BE2C (cell line): ENCODE data around the gene GPR132.
A peak's percentile ranks its signal among the peaks of the same experiment; 100 is the strongest.

Experiments
- DNase-seq: peaks from one replicate; pipeline ENCODE4 v3.0.0-alpha.2; 2020
- H3K27me3 ChIP-seq: fragments of 250-450 bp; sonication (Bioruptor Pico); 2 replicates; pipeline ENCODE4 v1.5.1; 2020; ENCODE audit warnings: mild to moderate bottlenecking
- H3K36me3 ChIP-seq: fragments of 250-450 bp; sonication (Bioruptor Pico); 2 replicates; pipeline ENCODE4 v1.5.1; 2020; ENCODE audit warnings: mild to moderate bottlenecking
- H3K4me1 ChIP-seq: fragments of 250-450 bp; sonication (Bioruptor Pico); 2 replicates; pipeline ENCODE4 v1.5.1; 2020
- H3K4me3 ChIP-seq: 2 replicates; pipeline ENCODE4 v1.5.1; 2011; ENCODE audit warnings: low read depth, low read length
- H3K9me3 ChIP-seq: fragments of 250-450 bp; sonication (Bioruptor Pico); 2 replicates; pipeline ENCODE4 v1.5.1; 2020
- TF ChIP-seq, protein P1 (sequence below): IDR thresholded peaks from 2 replicates; pipeline ENCODE4 v1.5.1; 2012; ENCODE audit warnings: mild to moderate bottlenecking, low read depth, low read length

Gene GPR132

DNA sequence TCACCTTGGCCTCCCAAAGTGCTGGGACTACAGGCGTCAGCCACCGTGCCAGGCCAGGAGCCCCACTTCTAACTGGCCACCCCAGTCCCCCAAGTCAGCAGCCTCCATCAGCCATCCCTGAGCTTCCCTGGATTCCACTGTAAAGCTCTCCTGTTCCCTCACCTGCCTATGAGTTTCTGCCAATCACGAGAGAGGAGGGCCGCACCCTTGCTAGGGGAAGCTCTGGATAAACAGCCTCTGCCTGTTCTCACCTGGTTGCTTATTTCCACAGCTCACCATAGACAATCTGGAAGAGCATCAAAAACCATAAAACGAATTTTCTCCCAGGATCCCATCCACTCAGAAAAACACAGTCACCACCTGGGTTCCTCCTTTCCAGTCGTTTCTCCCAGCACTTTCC lies 49.3 kb downstream of the GPR132 start:
- Histone ChIP-seq H3K36me3 (peaks cover 39% of the 10 kb centered on the region), H3K4me1 (peaks cover 42% of the 10 kb centered on the region), H3K4me3 (no peak overlapping the region), H3K9me3 (no peaks in the 10 kb centered on the region), H3K27me3 (no peaks in the 10 kb centered on the region)
- no peak for DNase-seq
- TF ChIP-seq, protein P1, sequence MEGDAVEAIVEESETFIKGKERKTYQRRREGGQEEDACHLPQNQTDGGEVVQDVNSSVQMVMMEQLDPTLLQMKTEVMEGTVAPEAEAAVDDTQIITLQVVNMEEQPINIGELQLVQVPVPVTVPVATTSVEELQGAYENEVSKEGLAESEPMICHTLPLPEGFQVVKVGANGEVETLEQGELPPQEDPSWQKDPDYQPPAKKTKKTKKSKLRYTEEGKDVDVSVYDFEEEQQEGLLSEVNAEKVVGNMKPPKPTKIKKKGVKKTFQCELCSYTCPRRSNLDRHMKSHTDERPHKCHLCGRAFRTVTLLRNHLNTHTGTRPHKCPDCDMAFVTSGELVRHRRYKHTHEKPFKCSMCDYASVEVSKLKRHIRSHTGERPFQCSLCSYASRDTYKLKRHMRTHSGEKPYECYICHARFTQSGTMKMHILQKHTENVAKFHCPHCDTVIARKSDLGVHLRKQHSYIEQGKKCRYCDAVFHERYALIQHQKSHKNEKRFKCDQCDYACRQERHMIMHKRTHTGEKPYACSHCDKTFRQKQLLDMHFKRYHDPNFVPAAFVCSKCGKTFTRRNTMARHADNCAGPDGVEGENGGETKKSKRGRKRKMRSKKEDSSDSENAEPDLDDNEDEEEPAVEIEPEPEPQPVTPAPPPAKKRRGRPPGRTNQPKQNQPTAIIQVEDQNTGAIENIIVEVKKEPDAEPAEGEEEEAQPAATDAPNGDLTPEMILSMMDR, result no peak

DNA sequence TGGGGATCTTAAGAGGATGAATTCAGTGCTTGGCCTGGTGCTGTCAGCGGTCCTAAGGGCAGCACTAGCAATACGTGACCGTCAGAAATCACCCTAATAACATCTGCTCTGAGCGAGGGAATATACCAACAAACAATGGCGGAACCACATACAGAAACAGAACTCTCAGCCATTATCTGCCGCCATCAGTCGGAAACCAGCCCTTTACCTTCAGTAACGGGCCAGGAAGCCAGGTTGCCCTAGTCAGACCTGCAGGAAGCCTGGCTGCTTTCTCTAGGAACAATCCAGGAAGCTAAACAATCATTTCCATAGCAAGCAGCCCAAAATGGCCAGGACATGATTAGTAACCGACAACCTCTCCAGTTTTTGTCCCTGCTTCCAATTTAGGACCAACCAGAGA lies 50.0 kb downstream of the GPR132 start:
- H3K4me1 ChIP-seq, result peaks cover 42% of the 10 kb centered on the region
- DNase-seq, result no peak

DNA sequence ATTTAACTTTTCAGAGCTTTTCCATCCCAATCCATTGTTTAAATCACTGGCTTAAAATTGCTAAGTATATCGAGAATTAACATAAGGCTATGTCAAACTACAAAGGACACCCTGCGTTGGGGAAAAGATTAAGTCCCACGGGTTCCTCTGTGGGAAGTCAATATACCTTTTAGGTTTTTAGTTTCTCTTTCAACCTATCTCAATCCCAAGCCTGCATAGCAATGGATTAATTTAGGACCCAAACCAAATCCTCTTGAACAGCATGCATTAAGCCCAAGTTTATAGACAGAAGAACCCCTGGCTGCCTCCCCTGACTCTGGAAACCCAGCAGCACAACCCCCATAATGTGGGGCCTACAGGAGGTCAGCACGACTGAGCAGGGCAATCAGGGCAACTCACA lies 50.6 kb downstream of the GPR132 start:
- Histone ChIP-seq H3K27me3 (no peaks in the 10 kb centered on the region), H3K4me1 (peaks cover 42% of the 10 kb centered on the region), H3K4me3 (no peak overlapping the region), H3K9me3 (no peaks in the 10 kb centered on the region), H3K36me3 (peaks cover 43% of the 10 kb centered on the region)
- no peak for DNase-seq
- TF ChIP-seq, protein P1, result no peak

More for the DNA sequence above, 50.0 kb downstream of the GPR132 start:
- H3K4me3 ChIP-seq, result no peak overlapping the region
- TF ChIP-seq, protein P1, result no peak
- H3K27me3 ChIP-seq, result no peaks in the 10 kb centered on the region
- no peaks in the 10 kb centered on the region for H3K9me3 ChIP-seq
- H3K36me3 ChIP-seq, result peaks cover 40% of the 10 kb centered on the region

DNA sequence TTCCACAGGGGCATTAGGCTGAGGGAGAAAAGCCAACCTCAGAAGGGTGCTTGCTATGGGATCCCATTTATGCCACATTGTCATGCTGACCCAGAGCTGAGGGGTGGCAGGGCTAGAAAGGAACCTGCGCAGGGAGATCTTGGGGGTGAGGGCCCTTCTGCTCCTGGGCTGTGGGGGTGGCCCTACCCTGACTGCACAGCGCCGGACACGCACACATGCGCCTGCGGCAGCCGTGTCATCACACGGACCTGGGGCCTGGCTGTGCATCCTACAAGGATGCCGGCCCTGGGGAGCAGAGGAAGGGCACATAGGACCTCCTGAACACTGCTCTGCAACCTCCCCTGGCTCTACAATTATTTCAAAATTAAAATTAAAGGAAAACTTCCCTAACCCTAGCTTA lies 51.2 kb downstream of the GPR132 start:
- no peak for DNase-seq
- Histone ChIP-seq H3K9me3 (no peaks in the 10 kb centered on the region), H3K4me3 (no peak overlapping the region; the same call in 1 of the 2 replicates), H3K36me3 (peaks cover 45% of the 10 kb centered on the region), H3K27me3 (no peaks in the 10 kb centered on the region), H3K4me1 (peaks cover 42% of the 10 kb centered on the region)
- TF ChIP-seq, protein P1, result no peak

DNA sequence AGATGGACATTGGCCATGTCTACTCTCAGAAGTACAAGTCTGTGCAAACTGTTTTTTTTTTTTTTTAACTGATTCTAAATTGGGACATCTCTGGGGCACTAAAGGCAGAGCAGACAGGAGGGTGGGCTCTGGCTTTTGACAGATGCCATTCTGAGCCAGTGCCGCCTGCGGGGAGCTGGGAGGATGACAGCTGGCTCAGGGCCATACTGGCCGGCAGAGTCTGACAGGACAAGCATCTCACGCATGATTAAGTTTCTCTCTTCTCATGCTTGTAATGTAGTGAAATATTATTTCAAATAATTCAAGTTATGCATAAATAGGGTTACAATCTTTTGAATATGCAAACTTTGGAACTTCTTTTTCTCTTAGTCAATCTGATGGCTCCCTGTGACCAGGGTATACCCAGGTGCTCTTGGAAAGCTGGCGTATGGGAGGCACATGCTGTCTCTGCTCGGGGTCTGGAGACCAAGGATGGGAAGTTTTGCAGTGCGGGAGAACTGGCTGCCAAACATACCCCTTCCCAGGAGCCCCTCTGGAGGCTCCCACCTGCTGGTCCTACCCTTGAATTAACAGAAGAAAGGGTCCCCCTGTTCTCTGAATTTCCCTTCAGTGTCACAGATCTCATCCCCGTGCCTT lies 52.0 kb downstream of the GPR132 start:
- no peaks in the 10 kb centered on the region for H3K9me3 ChIP-seq
- H3K4me3 ChIP-seq, result no peak overlapping the region; the same call in 1 of the 2 replicates
- H3K27me3 ChIP-seq, result no peaks in the 10 kb centered on the region
- peaks cover 46% of the 10 kb centered on the region for H3K36me3 ChIP-seq
- H3K4me1 ChIP-seq, result peaks cover 42% of the 10 kb centered on the region
- peak; percentile 86 for DNase-seq
- TF ChIP-seq, protein P1, result peak; percentile 57

DNA sequence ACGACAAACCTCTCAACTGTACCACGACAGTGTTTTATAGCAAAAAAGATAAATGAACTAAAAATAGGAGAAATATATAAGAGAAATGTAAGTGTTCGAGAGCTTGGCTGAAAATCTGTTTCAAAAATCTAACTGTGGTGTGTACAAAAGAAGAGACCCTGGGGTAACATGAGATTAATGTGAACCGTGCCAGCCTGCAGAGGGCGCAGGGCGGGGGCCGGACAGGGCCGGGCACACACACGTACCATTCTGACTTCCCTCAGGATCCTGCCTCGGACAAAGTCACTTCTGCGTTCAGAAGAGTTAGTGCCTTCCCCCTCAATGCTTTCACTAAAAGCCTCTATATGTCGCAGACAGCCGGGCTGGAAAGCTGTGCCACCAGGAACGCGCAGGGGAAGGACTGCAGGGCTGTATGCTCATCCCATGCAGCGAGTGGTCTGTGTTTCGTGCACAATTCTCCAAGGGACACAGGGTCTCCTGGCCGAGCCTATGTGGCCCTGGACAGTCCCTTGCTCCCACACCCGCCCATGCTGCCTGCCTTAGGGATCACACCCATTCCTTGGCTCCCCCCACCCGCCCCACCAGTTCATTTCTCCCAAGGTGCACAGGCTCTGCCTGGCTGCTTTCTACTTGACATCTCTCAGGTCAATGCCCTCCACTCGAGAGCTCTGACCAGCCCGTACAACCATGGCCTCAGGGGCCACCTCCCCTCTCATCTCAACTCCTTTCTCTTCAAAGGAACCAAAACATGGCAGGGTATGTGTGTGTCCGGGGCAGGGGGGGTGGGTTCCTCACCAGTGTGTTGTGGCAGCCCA lies 52.9 kb downstream of the GPR132 start:
- Histone ChIP-seq H3K9me3 (no peaks in the 10 kb centered on the region), H3K36me3 (peaks cover 51% of the 10 kb centered on the region), H3K27me3 (no peaks in the 10 kb centered on the region), H3K4me3 (no peak overlapping the region), H3K4me1 (peaks cover 42% of the 10 kb centered on the region)
- peak; percentile 62 for DNase-seq
- TF ChIP-seq, protein P1, result peak; percentile 61
